OCI-LY7 (cell line): Measurements from ENCODE around the gene MACF1.

Source experiments
- EZH2phosphoT487 ChIP-seq: fragments of 200-600 bp; sonication (generic); IDR thresholded peaks from 2 replicates; pipeline ENCODE4 v1.6.1; 2018; ENCODE audit warnings: low read depth, borderline replicate concordance, mild to moderate bottlenecking, mixed run types, antibody characterized with exemption, low read length, moderate library complexity, mixed read lengths
- TF ChIP-seq, protein P1 (sequence below): fragments of 200-600 bp; sonication (generic); conservative IDR thresholded peaks from 2 replicates; pipeline ENCODE4 v1.5.1; 2014; ENCODE audit warnings: mild to moderate bottlenecking, antibody characterized with exemption, low read length, moderate library complexity, mixed read lengths

DNA sequence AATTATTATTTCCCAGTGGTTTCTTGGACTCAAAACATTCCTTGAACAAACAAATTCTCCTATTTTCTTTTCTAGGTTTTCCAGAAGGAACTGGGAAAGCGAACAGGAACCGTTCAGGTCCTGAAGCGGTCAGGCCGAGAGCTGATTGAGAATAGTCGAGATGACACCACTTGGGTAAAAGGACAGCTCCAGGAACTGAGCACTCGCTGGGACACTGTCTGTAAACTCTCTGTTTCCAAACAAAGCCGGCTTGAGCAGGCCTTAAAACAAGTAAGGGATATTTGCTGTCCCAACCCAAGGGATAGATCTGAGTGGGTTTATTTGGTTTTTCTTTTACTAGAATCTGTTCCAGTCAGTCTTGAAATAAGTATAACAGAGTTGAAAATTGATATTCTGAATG lies 247.6 kb downstream of the MACF1 start:
- TF ChIP-seq, protein P1, sequence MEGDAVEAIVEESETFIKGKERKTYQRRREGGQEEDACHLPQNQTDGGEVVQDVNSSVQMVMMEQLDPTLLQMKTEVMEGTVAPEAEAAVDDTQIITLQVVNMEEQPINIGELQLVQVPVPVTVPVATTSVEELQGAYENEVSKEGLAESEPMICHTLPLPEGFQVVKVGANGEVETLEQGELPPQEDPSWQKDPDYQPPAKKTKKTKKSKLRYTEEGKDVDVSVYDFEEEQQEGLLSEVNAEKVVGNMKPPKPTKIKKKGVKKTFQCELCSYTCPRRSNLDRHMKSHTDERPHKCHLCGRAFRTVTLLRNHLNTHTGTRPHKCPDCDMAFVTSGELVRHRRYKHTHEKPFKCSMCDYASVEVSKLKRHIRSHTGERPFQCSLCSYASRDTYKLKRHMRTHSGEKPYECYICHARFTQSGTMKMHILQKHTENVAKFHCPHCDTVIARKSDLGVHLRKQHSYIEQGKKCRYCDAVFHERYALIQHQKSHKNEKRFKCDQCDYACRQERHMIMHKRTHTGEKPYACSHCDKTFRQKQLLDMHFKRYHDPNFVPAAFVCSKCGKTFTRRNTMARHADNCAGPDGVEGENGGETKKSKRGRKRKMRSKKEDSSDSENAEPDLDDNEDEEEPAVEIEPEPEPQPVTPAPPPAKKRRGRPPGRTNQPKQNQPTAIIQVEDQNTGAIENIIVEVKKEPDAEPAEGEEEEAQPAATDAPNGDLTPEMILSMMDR: no peak
- no peak for TF ChIP-seq EZH2phosphoT487
